HepG2 (cell line): ENCODE results near the gene TPPP3. TPM values are rescaled to one million over a fixed set of nuclear protein-coding genes. Genes with fewer than 3 reads are reported as not detected.

Experiments
- ARID2 ChIP-seq: sonication (generic); formaldehyde crosslinking; IDR thresholded peaks from 2 replicates; pipeline ENCODE4 v1.8.1; 2022; ENCODE audit warnings: mild to moderate bottlenecking, missing genetic modification reagents, borderline replicate concordance
- HCFC1 ChIP-seq: fragments of 150-350 bp; IDR thresholded peaks from 2 replicates; pipeline ENCODE4 v1.6.1; 2014; ENCODE audit warnings: low read depth, low read length
- HMG20B ChIP-seq: conservative IDR thresholded peaks from 2 replicates; pipeline ENCODE4 v1.6.1; 2016; ENCODE audit warnings: missing genetic modification reagents, missing compliant biosample characterization
- HOXD1 ChIP-seq: sonication (generic); formaldehyde crosslinking; IDR thresholded peaks from 2 replicates; pipeline ENCODE4 v1.5.0; 2020; ENCODE audit warnings: missing genetic modification reagents
- KLF13 ChIP-seq: sonication (generic); formaldehyde crosslinking; IDR thresholded peaks from 2 replicates; pipeline ENCODE4 v1.4.0; 2020; ENCODE audit warnings: mild to moderate bottlenecking, missing genetic modification reagents
- SRSF1 ChIP-seq: fragments of 200-400 bp; formaldehyde crosslinking; optimal IDR thresholded peaks from 2 replicates; pipeline ENCODE3; 2017; ENCODE audit warnings: mild to moderate bottlenecking, low read depth, low read length, moderate library complexity
- TGIF2 ChIP-seq: IDR thresholded peaks from 2 replicates; pipeline ENCODE4 v1.6.1; 2016; ENCODE audit warnings: control low read depth, missing compliant biosample characterization
- ZFP36L1 ChIP-seq: sonication (generic); formaldehyde crosslinking; IDR thresholded peaks from 2 replicates; pipeline ENCODE4 v1.8.0; 2022; ENCODE audit warnings: mild to moderate bottlenecking, missing genetic modification reagents, moderate library complexity
- ZMYM4 ChIP-seq: sonication (generic); formaldehyde crosslinking; IDR thresholded peaks from 2 replicates; pipeline ENCODE4 v1.8.1; 2023; ENCODE audit warnings: mild to moderate bottlenecking, missing genetic modification reagents
- ZNF225 ChIP-seq: sonication (generic); formaldehyde crosslinking; IDR thresholded peaks from 2 replicates; pipeline ENCODE4 v1.4.0; 2020; ENCODE audit warnings: mild to moderate bottlenecking, missing genetic modification reagents
- ZNF724P ChIP-seq: sonication (generic); formaldehyde crosslinking; IDR thresholded peaks from 2 replicates; pipeline ENCODE4 v1.8.0; 2022; ENCODE audit warnings: missing genetic modification reagents, borderline replicate concordance
- polyA plus RNA-seq, 8 experiments: library from polyadenylated mRNA; depleted of rRNA in 3 of 8; stranded (reverse) in 7 of 8; unstranded in 1 of 8; fragments of >200 nt; fragmentation: Illumina TruSeq in 4 of 8; extraction: Trizol in 4 of 8; gene quantifications; 2 replicates each; pipeline versions ENCODE4 v1.2.1 to v1.2.3, GENCODE V29; 2011 to 2016; ENCODE audit warnings: low read depth in 4 of 8, missing spikeins in 1 of 8, mixed read lengths in 1 of 8; ENCODE audit not compliant: insufficient read depth in 1 of 8
- total RNA-seq, 5 experiments: library from RNA; depleted of rRNA; stranded (reverse); fragments of >200 nt; fragmentation: Illumina TruSeq; extraction: Trizol; gene quantifications; 2 replicates each; pipeline ENCODE4 v1.2.3, GENCODE V29; 2016; ENCODE audit warnings: low read depth in 1 of 5
- TF ChIP-seq, protein P1 (sequence below): sonication (generic); formaldehyde crosslinking; IDR thresholded peaks from 2 replicates; pipeline ENCODE4 v1.9.0; 2021; ENCODE audit warnings: missing genetic modification reagents, borderline replicate concordance
- TF ChIP-seq, protein P2 (sequence below): sonication (generic); formaldehyde crosslinking; IDR thresholded peaks from 2 replicates; pipeline ENCODE4 v1.4.0; 2020; ENCODE audit warnings: missing genetic modification reagents
- TF ChIP-seq, protein P3 (sequence below): sonication (generic); formaldehyde crosslinking; IDR thresholded peaks from 2 replicates; pipeline ENCODE4 v1.5.1; 2020; ENCODE audit warnings: missing genetic modification reagents, mild to moderate bottlenecking, borderline replicate concordance
- TF ChIP-seq, protein P4 (sequence below): sonication (generic); formaldehyde crosslinking; IDR thresholded peaks from 2 replicates; pipeline ENCODE4 v1.4.0; 2020; ENCODE audit warnings: missing genetic modification reagents; ENCODE audit errors: not compliant biosample characterization
- TF ChIP-seq, protein P5 (sequence below): sonication (generic); formaldehyde crosslinking; IDR thresholded peaks from 2 replicates; pipeline ENCODE4 v1.5.0; 2020; ENCODE audit warnings: missing genetic modification reagents

Gene TPPP3
- total and polyA plus RNA-seq, 2 of the 13 experiments (the other 11 are each of a cell fraction or from before 2014, with no cell fraction given), result 0.16 to 0.44 TPM

DNA sequence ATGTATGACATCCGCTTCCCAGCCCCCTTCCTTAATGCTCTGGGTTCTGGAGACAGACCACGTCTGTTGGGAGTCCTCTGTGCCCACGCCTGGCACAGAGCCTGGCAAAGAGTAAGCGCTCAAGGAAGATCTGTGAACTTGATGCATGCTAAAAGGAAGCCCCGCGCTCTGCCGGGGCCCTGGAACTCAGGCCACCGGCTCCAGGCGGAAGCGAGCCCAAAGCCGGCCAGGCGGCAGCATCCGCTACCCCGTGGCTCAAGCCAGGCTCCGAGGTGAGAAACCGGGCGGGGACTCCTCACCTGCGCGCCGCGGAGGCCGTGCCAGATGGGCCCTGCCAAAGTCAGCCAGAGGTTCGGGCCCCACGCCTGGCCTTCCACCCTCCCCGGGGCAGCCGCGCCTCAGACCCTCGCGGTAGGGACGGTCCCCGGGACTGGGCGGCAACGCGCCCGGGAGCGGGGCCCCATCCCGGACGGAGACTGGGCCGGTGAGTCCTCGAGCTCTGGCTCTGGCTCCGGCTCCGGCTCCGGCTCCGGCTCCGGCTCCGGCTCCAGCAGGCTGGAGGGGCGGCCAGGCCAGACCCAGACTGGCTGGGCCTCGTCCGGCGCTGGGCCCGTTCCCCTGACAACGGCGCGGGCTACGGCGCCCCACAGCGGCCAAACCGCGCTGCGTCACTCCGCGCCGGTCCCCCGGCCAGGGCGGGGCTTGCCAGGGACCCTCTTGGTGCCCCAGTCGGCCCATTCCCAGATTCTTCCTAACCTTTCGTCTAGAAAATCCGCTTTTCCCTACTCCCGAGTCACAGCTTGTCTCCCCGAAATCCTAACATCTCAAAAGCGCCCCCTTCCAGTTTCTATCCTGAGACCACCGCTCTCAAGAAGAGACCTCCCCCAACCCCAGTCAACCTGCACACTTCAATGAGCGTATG is 22.8 kb upstream of the TPPP3 start, which contains the start of gene ZDHHC1 (continued):
- TF ChIP-seq, protein P1, sequence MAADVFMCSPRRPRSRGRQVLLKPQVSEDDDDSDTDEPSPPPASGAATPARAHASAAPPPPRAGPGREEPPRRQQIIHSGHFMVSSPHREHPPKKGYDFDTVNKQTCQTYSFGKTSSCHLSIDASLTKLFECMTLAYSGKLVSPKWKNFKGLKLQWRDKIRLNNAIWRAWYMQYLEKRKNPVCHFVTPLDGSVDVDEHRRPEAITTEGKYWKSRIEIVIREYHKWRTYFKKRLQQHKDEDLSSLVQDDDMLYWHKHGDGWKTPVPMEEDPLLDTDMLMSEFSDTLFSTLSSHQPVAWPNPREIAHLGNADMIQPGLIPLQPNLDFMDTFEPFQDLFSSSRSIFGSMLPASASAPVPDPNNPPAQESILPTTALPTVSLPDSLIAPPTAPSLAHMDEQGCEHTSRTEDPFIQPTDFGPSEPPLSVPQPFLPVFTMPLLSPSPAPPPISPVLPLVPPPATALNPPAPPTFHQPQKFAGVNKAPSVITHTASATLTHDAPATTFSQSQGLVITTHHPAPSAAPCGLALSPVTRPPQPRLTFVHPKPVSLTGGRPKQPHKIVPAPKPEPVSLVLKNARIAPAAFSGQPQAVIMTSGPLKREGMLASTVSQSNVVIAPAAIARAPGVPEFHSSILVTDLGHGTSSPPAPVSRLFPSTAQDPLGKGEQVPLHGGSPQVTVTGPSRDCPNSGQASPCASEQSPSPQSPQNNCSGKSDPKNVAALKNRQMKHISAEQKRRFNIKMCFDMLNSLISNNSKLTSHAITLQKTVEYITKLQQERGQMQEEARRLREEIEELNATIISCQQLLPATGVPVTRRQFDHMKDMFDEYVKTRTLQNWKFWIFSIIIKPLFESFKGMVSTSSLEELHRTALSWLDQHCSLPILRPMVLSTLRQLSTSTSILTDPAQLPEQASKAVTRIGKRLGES (CRISPR knock-in tag), result peak; percentile 60; the same call in 1 of the 2 replicates
- TF ChIP-seq, protein P2, sequence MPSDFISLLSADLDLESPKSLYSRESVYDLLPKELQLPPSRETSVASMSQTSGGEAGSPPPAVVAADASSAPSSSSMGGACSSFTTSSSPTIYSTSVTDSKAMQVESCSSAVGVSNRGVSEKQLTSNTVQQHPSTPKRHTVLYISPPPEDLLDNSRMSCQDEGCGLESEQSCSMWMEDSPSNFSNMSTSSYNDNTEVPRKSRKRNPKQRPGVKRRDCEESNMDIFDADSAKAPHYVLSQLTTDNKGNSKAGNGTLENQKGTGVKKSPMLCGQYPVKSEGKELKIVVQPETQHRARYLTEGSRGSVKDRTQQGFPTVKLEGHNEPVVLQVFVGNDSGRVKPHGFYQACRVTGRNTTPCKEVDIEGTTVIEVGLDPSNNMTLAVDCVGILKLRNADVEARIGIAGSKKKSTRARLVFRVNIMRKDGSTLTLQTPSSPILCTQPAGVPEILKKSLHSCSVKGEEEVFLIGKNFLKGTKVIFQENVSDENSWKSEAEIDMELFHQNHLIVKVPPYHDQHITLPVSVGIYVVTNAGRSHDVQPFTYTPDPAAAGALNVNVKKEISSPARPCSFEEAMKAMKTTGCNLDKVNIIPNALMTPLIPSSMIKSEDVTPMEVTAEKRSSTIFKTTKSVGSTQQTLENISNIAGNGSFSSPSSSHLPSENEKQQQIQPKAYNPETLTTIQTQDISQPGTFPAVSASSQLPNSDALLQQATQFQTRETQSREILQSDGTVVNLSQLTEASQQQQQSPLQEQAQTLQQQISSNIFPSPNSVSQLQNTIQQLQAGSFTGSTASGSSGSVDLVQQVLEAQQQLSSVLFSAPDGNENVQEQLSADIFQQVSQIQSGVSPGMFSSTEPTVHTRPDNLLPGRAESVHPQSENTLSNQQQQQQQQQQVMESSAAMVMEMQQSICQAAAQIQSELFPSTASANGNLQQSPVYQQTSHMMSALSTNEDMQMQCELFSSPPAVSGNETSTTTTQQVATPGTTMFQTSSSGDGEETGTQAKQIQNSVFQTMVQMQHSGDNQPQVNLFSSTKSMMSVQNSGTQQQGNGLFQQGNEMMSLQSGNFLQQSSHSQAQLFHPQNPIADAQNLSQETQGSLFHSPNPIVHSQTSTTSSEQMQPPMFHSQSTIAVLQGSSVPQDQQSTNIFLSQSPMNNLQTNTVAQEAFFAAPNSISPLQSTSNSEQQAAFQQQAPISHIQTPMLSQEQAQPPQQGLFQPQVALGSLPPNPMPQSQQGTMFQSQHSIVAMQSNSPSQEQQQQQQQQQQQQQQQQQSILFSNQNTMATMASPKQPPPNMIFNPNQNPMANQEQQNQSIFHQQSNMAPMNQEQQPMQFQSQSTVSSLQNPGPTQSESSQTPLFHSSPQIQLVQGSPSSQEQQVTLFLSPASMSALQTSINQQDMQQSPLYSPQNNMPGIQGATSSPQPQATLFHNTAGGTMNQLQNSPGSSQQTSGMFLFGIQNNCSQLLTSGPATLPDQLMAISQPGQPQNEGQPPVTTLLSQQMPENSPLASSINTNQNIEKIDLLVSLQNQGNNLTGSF (CRISPR knock-in tag), result peak; percentile 91
- 0 out of 2 replicates have a peak, but pooled peaks have one; percentile 28 for TF ChIP-seq KLF13 (CRISPR knock-in tag)
- TF ChIP-seq ZNF724P (CRISPR knock-in tag), result peak; percentile 46; the same call in 1 of the 2 replicates
- TF ChIP-seq HCFC1, result no peak
- TF ChIP-seq, protein P3, sequence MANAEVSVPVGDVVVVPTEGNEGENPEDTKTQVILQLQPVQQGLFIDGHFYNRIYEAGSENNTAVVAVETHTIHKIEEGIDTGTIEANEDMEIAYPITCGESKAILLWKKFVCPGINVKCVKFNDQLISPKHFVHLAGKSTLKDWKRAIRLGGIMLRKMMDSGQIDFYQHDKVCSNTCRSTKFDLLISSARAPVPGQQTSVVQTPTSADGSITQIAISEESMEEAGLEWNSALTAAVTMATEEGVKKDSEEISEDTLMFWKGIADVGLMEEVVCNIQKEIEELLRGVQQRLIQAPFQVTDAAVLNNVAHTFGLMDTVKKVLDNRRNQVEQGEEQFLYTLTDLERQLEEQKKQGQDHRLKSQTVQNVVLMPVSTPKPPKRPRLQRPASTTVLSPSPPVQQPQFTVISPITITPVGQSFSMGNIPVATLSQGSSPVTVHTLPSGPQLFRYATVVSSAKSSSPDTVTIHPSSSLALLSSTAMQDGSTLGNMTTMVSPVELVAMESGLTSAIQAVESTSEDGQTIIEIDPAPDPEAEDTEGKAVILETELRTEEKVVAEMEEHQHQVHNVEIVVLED (CRISPR knock-in tag), result peak; percentile 50
- TF ChIP-seq SRSF1, result peak; percentile 60
- TF ChIP-seq ZMYM4 (CRISPR knock-in tag), result peak; percentile 56; the same call in 1 of the 2 replicates
- TF ChIP-seq, protein P4, sequence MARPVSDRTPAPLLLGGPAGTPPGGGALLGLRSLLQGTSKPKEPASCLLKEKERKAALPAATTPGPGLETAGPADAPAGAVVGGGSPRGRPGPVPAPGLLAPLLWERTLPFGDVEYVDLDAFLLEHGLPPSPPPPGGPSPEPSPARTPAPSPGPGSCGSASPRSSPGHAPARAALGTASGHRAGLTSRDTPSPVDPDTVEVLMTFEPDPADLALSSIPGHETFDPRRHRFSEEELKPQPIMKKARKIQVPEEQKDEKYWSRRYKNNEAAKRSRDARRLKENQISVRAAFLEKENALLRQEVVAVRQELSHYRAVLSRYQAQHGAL, result peak; percentile 84
- no peak for TF ChIP-seq HMG20B
- TF ChIP-seq ZNF225, result peak; percentile 65; the same call in 1 of the 2 replicates
- TF ChIP-seq HOXD1 (CRISPR knock-in tag), result peak; percentile 84
- TF ChIP-seq TGIF2 (CRISPR knock-in tag), result peak; percentile 16; the same call in 1 of the 2 replicates
- no peak for TF ChIP-seq ZFP36L1 (CRISPR knock-in tag)
- TF ChIP-seq, protein P5, sequence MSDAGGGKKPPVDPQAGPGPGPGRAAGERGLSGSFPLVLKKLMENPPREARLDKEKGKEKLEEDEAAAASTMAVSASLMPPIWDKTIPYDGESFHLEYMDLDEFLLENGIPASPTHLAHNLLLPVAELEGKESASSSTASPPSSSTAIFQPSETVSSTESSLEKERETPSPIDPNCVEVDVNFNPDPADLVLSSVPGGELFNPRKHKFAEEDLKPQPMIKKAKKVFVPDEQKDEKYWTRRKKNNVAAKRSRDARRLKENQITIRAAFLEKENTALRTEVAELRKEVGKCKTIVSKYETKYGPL (CRISPR knock-in tag), result 0 out of 2 replicates have a peak, but pooled peaks have one; percentile 37
- TF ChIP-seq ARID2 (CRISPR knock-in tag), result peak; percentile 87
